GM18520 (cell line): ENCODE data around the gene IL26.
"Not testable (repeated sequence)": the region's sequence is repeated elsewhere in the genome, so short reads cannot be mapped to it uniquely, and the experiment has no call there.

Experiments
- ATAC-seq: cut with Tn5 transposase; IDR thresholded peaks from one replicate; pipeline ENCODE4 v1.9.1; 2021; ENCODE audit not compliant: unreplicated experiment

IL26 gene

GRCh38 chr12:68240975-68241374, 15.4 kb upstream of the IL26 start:
- ATAC-seq: peak; percentile 97

- ATAC-seq: no peak
Observed at GRCh38 chr12:68240079-68240478, 14.5 kb upstream of the IL26 start.

- ATAC-seq: no peak
Observed at GRCh38 chr12:68239309-68239982, 13.8 kb upstream of the IL26 start.

GRCh38 chr12:68237619-68238018, 12.0 kb upstream of the IL26 start:
- no peak for ATAC-seq

GRCh38 chr12:68237078-68237477, 11.5 kb upstream of the IL26 start:
- no peak for ATAC-seq

- peak; percentile 42 for ATAC-seq
Observed at GRCh38 chr12:68236421-68237059, 10.9 kb upstream of the IL26 start.

- ATAC-seq: no peak
Observed at GRCh38 chr12:68235576-68235975, 10.0 kb upstream of the IL26 start.

GRCh38 chr12:68234140-68234539, 8.5 kb upstream of the IL26 start:
- ATAC-seq: no peak

- ATAC-seq: no peak
Observed at GRCh38 chr12:68233498-68233897, 7.9 kb upstream of the IL26 start.

GRCh38 chr12:68231691-68232090, 6.1 kb upstream of the IL26 start:
- ATAC-seq: no peak

GRCh38 chr12:68231229-68231628, 5.6 kb upstream of the IL26 start:
- ATAC-seq: no peak

- ATAC-seq: no peak
Observed at GRCh38 chr12:68229956-68230355, 4.3 kb upstream of the IL26 start.

GRCh38 chr12:68227356-68227755, 1.7 kb upstream of the IL26 start:
- no peak for ATAC-seq

- ATAC-seq: no peak
Observed at GRCh38 chr12:68224613-68225285, 861 bp downstream of the IL26 start.

GRCh38 chr12:68223067-68223747, 2.4 kb downstream of the IL26 start:
- peak; percentile 91 for ATAC-seq

GRCh38 chr12:68222326-68222725, 3.3 kb downstream of the IL26 start:
- ATAC-seq: no peak

- ATAC-seq: no peak
Observed at GRCh38 chr12:68221497-68221896, 4.1 kb downstream of the IL26 start.

GRCh38 chr12:68210875-68211274, 14.7 kb downstream of the IL26 start:
- ATAC-seq: no peak

- ATAC-seq: not testable (repeated sequence)
Observed at GRCh38 chr12:68209048-68209728, 16.4 kb downstream of the IL26 start.

- no peak for ATAC-seq
Observed at GRCh38 chr12:68207276-68207675, 18.3 kb downstream of the IL26 start.

- ATAC-seq: no peak
Observed at GRCh38 chr12:68206446-68206845, 19.2 kb downstream of the IL26 start.
